ENCODE data around the gene SLC38A8.

The SLC38A8 gene

DNA sequence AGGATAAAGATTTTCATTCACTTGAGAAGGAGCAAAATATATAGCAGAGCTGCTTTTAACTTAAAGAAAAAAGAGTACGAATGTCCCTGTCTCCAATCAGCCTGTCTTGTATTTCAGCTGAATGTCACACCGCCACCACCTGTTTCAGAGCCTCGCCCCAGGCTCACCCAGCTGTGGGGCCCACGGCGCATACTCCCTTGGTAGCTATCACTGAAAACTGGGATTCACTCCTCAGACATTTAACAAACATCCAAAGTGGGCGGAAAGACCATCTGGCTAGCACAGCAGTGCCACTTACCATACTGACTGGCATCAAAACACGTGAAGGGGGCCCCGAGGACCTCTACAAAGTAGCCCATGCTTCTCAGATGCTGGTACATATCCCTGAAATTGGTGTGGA is 25.4 kb upstream of the SLC38A8 start:
- DNase-seq: no peak

GRCh38 chr16:84067640-84068039 is 25.0 kb upstream of the SLC38A8 start:
- DNase-seq: no peak

DNA sequence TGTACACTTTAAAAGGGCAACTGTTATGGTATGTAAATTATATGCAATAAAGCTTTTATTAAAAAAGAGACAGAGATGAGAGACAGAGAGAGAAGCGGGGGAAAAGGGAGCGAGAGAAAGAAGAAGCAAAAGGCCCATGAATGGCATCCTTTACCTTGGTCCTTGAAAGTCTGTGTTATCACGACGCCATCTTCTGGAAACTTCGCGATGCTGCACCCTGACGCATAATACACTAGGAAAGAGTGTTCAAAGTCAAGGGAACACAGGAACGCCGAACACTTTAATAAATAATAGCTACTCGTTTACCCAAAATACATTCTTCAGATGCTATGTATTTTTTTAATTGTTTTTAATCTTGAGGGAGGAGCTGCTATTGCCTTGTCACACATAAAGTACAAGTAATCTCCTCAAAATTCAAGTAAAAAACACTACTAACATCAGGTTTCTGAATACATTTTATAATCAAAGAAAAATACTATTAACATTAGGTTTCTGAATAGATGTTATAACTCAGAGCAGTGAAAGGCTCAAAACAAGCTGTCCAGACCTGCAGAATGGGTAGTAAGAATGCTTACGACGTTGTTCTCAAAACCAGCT is 23.0 kb upstream of the SLC38A8 start:
- no peak for DNase-seq

DNA sequence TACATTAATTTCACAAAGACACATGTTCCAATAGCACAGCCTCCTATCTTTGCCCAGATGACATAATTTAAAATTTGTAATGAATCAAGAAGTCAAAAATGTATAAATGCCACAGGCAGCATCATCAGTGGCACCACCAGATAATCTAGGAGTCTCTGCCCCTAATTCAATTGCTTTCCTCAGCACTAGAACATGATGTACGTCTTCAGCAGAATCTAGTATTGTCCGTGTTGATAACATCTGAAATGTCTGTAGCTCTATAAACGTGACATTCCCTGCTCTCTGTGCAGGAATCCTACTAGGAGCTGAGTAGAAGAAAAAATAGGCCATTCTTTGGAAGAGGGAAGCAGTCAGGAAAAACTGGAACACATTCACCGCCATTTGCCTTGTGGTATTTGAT is 21.4 kb upstream of the SLC38A8 start:
- no peak for DNase-seq

DNA sequence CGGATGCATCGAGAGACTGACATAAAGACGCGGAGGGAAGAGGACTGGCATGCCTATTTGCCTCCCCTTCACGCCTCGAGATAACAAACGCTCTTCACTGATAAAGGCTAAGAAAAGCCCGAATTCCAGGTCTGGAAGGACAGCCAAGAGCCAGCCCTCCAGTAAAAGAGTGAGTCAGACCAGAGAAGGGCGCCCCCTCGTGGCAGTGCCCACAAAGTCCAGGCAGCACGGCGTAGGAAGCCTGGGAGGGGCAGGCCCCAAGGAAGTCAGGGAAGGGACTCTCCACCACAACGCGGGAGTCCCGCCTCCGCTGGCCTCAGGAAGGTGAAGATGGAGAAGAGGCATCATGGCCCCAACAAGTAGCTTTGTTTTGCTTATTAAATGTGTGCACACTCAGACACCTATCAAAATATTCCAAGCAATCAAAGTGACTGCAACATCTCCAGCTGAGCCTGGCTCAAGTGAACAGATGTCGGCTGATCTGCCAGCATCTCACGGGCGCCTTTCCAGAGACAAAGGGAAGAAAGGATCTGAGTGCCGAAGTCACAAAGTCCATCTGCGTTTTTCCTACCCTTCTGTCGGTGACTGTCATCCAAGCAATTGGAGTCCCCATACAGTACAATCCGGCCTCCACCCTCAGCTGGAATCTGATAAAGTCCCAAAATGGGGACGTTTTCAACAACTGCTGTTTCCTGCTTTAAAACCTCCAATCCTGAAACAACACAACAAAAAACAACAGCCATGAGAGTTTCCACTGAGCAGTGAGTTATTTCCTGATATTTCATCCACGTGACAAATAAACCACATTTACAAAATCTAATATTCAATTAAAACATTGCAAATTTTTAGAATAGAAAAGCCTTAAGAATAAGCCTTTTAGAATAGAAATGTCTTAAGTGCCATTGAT is 20.4 kb upstream of the SLC38A8 start:
- DNase-seq: no peak

- DNase-seq: no peak
Observed at GRCh38 chr16:84061236-84061819, 18.7 kb upstream of the SLC38A8 start.

- no peak for DNase-seq
Observed at GRCh38 chr16:84059946-84060901, 17.6 kb upstream of the SLC38A8 start.

DNA sequence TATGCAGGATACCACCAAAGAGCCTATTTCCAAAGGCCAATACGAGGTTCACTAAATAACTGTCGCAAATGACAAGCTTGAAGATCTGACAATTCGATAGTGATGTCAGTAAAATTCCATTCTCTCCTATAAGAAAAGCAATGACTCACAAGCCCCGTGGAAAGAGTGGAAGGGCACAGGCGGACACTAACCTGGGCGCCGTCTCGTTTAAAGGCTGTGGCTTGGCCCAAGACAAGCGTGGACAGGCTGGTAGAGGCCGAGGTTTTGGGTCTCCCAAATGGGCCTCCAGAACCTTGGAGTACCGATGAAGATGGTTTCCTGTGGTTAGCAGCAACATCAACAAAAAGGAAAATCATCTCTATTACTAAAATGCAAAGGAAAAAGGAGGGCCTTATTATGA is 16.5 kb upstream of the SLC38A8 start:
- no peak for DNase-seq

DNA sequence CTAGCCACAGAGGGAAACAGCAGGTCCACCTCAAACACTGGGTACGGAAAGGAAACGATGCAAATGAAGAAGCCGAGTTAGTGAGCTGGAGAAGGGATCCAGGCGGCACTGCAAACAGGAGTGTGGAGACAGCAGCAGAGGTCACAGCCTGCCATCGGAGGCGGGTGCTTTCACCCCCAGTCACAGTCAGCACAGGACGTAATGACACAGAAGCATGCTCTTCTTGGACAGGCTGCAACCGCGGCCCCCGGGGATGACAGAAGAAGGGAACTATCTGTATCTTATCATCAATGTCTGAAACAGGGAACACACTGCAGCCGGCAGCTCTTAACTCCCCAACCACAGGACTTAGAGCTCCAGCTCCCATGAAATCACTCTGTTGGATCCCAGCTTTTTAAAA is 16.1 kb upstream of the SLC38A8 start:
- DNase-seq: no peak

- no peak for DNase-seq
Observed at GRCh38 chr16:84058211-84058610, 15.6 kb upstream of the SLC38A8 start.

GRCh38 chr16:84056933-84057332 is 14.3 kb upstream of the SLC38A8 start:
- no peak for DNase-seq

GRCh38 chr16:84055801-84056634 is 13.4 kb upstream of the SLC38A8 start:
- DNase-seq: no peak

DNA sequence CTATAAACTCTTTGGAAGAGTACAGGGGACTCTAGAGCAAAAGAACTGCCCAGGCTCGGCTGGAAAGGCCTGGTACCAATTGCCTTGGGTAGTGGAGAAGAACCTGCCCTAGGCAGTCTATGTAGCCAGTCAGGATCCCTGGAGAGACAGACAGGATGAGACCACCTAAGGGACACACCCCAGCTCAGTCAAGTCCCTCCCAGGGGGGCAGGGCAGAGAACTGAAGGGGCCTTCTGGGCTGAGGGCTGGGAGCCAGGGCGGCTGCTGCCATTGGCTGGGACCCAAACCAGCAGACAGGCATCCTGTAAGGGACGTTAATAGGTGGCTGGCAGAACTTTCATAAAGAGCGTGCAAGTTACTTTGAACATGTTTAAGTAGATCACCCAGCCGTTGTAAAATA is 12.8 kb upstream of the SLC38A8 start:
- no peak for DNase-seq

- no peak for DNase-seq
Observed at GRCh38 chr16:84054916-84055315, 12.3 kb upstream of the SLC38A8 start.

- no peak for DNase-seq
Observed at GRCh38 chr16:84054271-84054670, 11.7 kb upstream of the SLC38A8 start.

DNA sequence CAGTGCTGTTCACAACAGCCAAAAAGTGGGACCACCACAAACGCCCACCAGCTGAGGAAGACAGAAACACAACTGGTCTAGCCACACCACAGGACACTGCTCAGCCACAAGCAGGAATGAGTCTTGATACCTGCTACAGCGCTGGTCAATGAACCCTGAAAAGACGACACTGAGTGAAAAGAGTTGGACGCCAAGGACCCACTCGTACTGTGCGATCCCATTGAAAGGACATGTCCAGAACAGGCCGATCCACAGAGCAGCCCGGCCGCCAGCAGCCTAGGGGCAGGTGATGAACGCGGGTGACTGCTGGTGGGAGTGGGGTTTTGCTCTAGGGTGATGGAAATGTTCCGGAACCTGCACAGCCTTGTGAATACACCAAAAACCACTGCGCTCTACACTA is 10.6 kb upstream of the SLC38A8 start:
- no peak for DNase-seq

DNA sequence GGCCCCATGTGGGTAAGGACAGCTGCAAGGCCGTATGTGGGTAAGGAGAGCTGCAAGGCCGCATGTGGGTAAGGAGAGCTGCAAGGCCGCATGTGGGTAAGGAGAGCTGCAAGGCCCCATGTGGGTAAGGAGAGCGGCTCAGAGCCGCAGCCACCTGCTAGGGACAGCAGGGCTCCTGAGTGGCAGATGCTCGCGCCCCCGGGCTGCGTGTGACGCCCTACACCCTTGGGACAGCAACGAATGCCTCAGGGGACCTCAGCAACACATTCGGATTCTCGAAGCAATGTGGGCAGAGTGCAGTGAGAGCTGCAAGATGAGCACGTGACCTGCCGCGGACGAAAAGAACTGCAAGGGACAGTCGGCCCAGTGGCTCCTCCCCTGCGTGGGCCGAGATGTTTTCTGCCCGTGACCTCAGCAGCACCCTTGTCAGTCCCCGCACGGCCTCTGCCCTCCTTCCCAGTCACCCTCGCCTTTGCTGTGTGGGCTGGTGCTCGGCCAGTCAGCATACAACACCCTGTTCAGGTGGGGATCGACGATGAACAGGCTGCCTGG is 9.6 kb upstream of the SLC38A8 start:
- no peak for DNase-seq

- no peak for DNase-seq
Observed at GRCh38 chr16:84050316-84050715, 7.7 kb upstream of the SLC38A8 start.

- no peak for DNase-seq
Observed at GRCh38 chr16:84049403-84050060, 6.9 kb upstream of the SLC38A8 start.

DNA sequence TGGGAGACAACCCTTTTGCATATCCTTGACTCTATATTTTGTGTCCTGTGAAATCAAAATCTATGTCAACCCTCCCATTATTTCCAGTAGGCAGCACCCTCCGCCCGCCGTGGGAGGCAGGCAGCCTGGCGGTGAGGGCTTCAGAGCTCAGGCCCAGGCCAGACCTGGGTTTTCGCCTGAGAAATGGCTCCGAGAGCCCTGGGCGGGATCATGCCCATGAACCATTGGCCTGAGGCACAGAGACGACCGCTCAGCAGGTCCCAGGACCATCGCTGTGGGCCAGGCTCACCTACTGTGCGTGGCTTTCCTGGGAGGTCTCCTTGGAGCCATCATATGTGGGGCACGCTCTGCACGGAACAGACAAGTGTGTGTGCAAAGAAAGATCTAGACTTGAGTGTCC is 6.3 kb upstream of the SLC38A8 start:
- no peak for DNase-seq

- no peak for DNase-seq
Observed at GRCh38 chr16:84048270-84048669, 5.7 kb upstream of the SLC38A8 start.

All from cortex of kidney (tissue), 1 donor.